Calu3 (cell line): ENCODE data around the gene SND1. TPM values are rescaled to one million over a fixed set of nuclear protein-coding genes. Genes with fewer than 3 reads are reported as not detected.

Experiments
- BruUV-seq: library from RNA; stranded (reverse); fragments of 400-500 nt; replicated peaks from 2 replicates; lab custom pipeline; 2021; lab: Mats Ljungman, UMichigan
- CTCF ChIA-PET: fragments of 300-600 bp; sonication (Branson Sonifier 250); formaldehyde crosslinking; loops from one replicate; lab custom pipeline; 2022; ENCODE audit warnings: antibody characterized with exemption; lab: Charles Lee
- DNase-seq: peaks from one replicate; pipeline ENCODE4 v3.0.0; 2022
- H3K27ac Mint-ChIP-seq: one replicate; pipeline ENCODE4 v1.8.0; 2022; ENCODE audit warnings: mixed read lengths; ENCODE audit not compliant: unreplicated experiment
- H3K27me3 Mint-ChIP-seq: one replicate; pipeline ENCODE4 v1.8.0; 2022; ENCODE audit warnings: mixed read lengths; ENCODE audit not compliant: unreplicated experiment
- H3K36me3 Mint-ChIP-seq: one replicate; pipeline ENCODE4 v1.8.0; 2022; ENCODE audit warnings: mild to moderate bottlenecking, moderate library complexity, mixed read lengths; ENCODE audit not compliant: insufficient read depth, unreplicated experiment
- H3K4me1 Mint-ChIP-seq: one replicate; pipeline ENCODE4 v1.8.0; 2022; ENCODE audit warnings: mild to moderate bottlenecking, low read depth, mixed read lengths; ENCODE audit not compliant: unreplicated experiment
- H3K4me3 Mint-ChIP-seq: one replicate; pipeline ENCODE4 v1.8.0; 2022; ENCODE audit warnings: mild to moderate bottlenecking, low read depth, moderate library complexity, mixed read lengths; ENCODE audit not compliant: unreplicated experiment
- H3K9me3 Mint-ChIP-seq: one replicate; pipeline ENCODE4 v1.8.0; 2022; ENCODE audit warnings: low read depth, mixed read lengths; ENCODE audit not compliant: unreplicated experiment
- CTCF ChIP-seq: fragments of 200-600 bp; IDR thresholded peaks from one replicate; pipeline ENCODE4 v1.8.0; 2022; ENCODE audit warnings: antibody characterized with exemption; ENCODE audit not compliant: unreplicated experiment
- intact Hi-C: fragments of 100-400 bp; cut with micrococcal nuclease; formaldehyde crosslinking; loops from one replicate; pipeline ENCODE4 v1.10.0; 2022; ENCODE audit not compliant: unreplicated experiment
- microRNA-seq: library from miRNA; unstranded; fragments of <30 nt; microRNA quantifications from one replicate; pipeline ENCODE4 v1.2.0, GENCODE V29; 2022
- total RNA-seq: library from RNA; stranded (reverse); gene quantifications from 2 replicates; pipeline ENCODE4 v1.2.3, GENCODE V29; 2022

The SND1 gene
- total RNA-seq, 1 experiment from 2014 or later: 205 TPM

GRCh38 chr7:128136215-128136597 is 484.2 kb downstream of the SND1 start:
- Mint-ChIP-seq H3K27ac (no peak overlapping the region), H3K36me3 (peaks cover 4% of the 10 kb centered on the region), H3K4me3 (peak overlapping the region; percentile 70), H3K9me3 (no peaks in the 10 kb centered on the region), H3K27me3 (peaks cover 71% of the 10 kb centered on the region), H3K4me1 (no peaks in the 10 kb centered on the region)
- TF ChIP-seq CTCF: no peak
- BruUV-seq: no TSS peak
- CTCF ChIA-PET: interaction anchor here (2.3 to 2.6 kb wide), 2 partner anchors 71 to 73 kb away, joined by 11 to 55 read pairs; no protein-coding TSS in a partner anchor
- no peak for DNase-seq
- intact Hi-C loops: loop anchor here (10.0 kb wide), 1 partner anchor 421 kb away; no protein-coding TSS in a partner anchor

GRCh38 chr7:128137181-128137580 is 485.2 kb downstream of the SND1 start:
- Mint-ChIP-seq H3K27me3 (peaks cover 78% of the 10 kb centered on the region), H3K27ac (no peak overlapping the region), H3K4me1 (no peaks in the 10 kb centered on the region), H3K9me3 (no peaks in the 10 kb centered on the region), H3K4me3 (no peak overlapping the region), H3K36me3 (peaks cover 4% of the 10 kb centered on the region)
- TF ChIP-seq CTCF: no peak
- DNase-seq: no peak
- BruUV-seq: no TSS peak
- intact Hi-C loops: loop anchor here (10.0 kb wide), 1 partner anchor 422 kb away; no protein-coding TSS in a partner anchor
- CTCF ChIA-PET: interaction anchor here (1.0 to 1.2 kb wide), 2 partner anchors 71 to 72 kb away, joined by 3 to 4 read pairs; no protein-coding TSS in a partner anchor

GRCh38 chr7:128139406-128139805 is 487.4 kb downstream of the SND1 start:
- BruUV-seq: no TSS peak
- Mint-ChIP-seq H3K9me3 (no peaks in the 10 kb centered on the region), H3K27ac (no peak overlapping the region), H3K4me1 (no peaks in the 10 kb centered on the region), H3K27me3 (peaks cover 63% of the 10 kb centered on the region), H3K36me3 (peaks cover 4% of the 10 kb centered on the region), H3K4me3 (no peak overlapping the region)
- intact Hi-C loops: loop anchor here (10.0 kb wide), 1 partner anchor 425 kb away; no protein-coding TSS in a partner anchor
- CTCF ChIA-PET: interaction anchor here (0.6 kb wide), 1 partner anchor 260 kb away, joined by 3 read pairs; no protein-coding TSS in a partner anchor
- TF ChIP-seq CTCF: no peak
- DNase-seq: no peak

- no peaks in the 10 kb centered on the region for H3K36me3 Mint-ChIP-seq
- H3K4me1 Mint-ChIP-seq: no peaks in the 10 kb centered on the region
- no peaks in the 10 kb centered on the region for H3K9me3 Mint-ChIP-seq
- H3K27ac Mint-ChIP-seq: no peak overlapping the region
- intact Hi-C loops: no loop called here
- DNase-seq: no peak
- TF ChIP-seq CTCF: no peak
- CTCF ChIA-PET: interaction anchor here (0.6 to 1.4 kb wide), 3 partner anchors 34 to 67 kb away, joined by 3 to 4 read pairs (median 3); no protein-coding TSS in a partner anchor
- H3K4me3 Mint-ChIP-seq: no peak overlapping the region
- H3K27me3 Mint-ChIP-seq: peaks cover 50% of the 10 kb centered on the region
- no TSS peak for BruUV-seq
Observed at GRCh38 chr7:128141683-128142195, 489.7 kb downstream of the SND1 start.

Small RNAs within 50 kb of the gene (microRNA-seq; reads per million reads assigned to microRNA genes)
- gene MIR593: not detected

Other genes starting within 250 kb of the SND1 start
- 22.0 and 22.5 TPM in 2 replicates for gene GCC1, start 66.6 kb upstream of the SND1 start, total RNA-seq
- gene ARF5, start 63.8 kb upstream of the SND1 start, total RNA-seq: 102 and 105 TPM in 2 replicates
- gene FSCN3, start 58.5 kb upstream of the SND1 start, total RNA-seq: 0.56 TPM in 1 of 2 replicates, not detected in the other
- gene PAX4, start 34.1 kb upstream of the SND1 start, total RNA-seq: not detected in 2 replicates